Nephron progenitor cell (in vitro differentiated cells): ENCODE results near the gene UBE2E3.

Source experiments
- DNase-seq: peaks from one replicate; pipeline ENCODE4 v3.0.0; 2021
- H3K27ac Mint-ChIP-seq: 2 replicates; pipeline ENCODE4 v1.8.0; 2021; ENCODE audit warnings: mild to moderate bottlenecking, moderate library complexity, mixed read lengths
- H3K27me3 Mint-ChIP-seq: 2 replicates; pipeline ENCODE4 v1.8.0; 2021; ENCODE audit warnings: mild to moderate bottlenecking, low read depth, mixed read lengths; ENCODE audit not compliant: poor library complexity
- H3K36me3 Mint-ChIP-seq: 2 replicates; pipeline ENCODE4 v1.8.0; 2021; ENCODE audit warnings: low read depth, mixed read lengths
- H3K4me1 Mint-ChIP-seq: 2 replicates; pipeline ENCODE4 v1.8.0; 2021; ENCODE audit warnings: mixed read lengths
- H3K4me3 Mint-ChIP-seq: 2 replicates; pipeline ENCODE4 v1.8.0; 2021; ENCODE audit warnings: mild to moderate bottlenecking, moderate library complexity, mixed read lengths
- H3K9me3 Mint-ChIP-seq: 2 replicates; pipeline ENCODE4 v1.8.0; 2021; ENCODE audit warnings: mild to moderate bottlenecking, moderate library complexity, mixed read lengths
- CTCF ChIP-seq: fragments of 200-600 bp; sonication (generic); IDR thresholded peaks from 2 replicates; pipeline ENCODE4 v1.5.0; 2021; ENCODE audit warnings: antibody characterized with exemption

UBE2E3 gene

GRCh38 chr2:181005326-181005655 is 24.9 kb downstream of the UBE2E3 start:
- no peak for TF ChIP-seq CTCF
- Mint-ChIP-seq H3K4me3 (no peak overlapping the region), H3K36me3 (peaks cover 23% of the 10 kb centered on the region), H3K27me3 (no peaks in the 10 kb centered on the region), H3K27ac (no peak overlapping the region), H3K4me1 (peaks cover 15% of the 10 kb centered on the region), H3K9me3 (no peaks in the 10 kb centered on the region)
- DNase-seq: no peak

- Mint-ChIP-seq H3K36me3 (peaks cover 23% of the 10 kb centered on the region), H3K27ac (peak overlapping the region; percentile 69)
These were observed 25.4 kb downstream of the UBE2E3 start for GRCh38 chr2:181005809-181006208.

GRCh38 chr2:181007086-181007837 is 26.9 kb downstream of the UBE2E3 start:
- H3K27me3 Mint-ChIP-seq: no peaks in the 10 kb centered on the region
- H3K4me3 Mint-ChIP-seq: no peak overlapping the region
- H3K27ac Mint-ChIP-seq: no peak overlapping the region
- DNase-seq: no peak
- peaks cover 7% of the 10 kb centered on the region for H3K4me1 Mint-ChIP-seq
- TF ChIP-seq CTCF: no peak
- no peaks in the 10 kb centered on the region for H3K9me3 Mint-ChIP-seq
- peaks cover 14% of the 10 kb centered on the region for H3K36me3 Mint-ChIP-seq

More at GRCh38 chr2:181005809-181006208, 25.4 kb downstream of the UBE2E3 start:
- DNase-seq: no peak
- Mint-ChIP-seq H3K27me3 (no peaks in the 10 kb centered on the region), H3K9me3 (no peaks in the 10 kb centered on the region), H3K4me1 (peaks cover 15% of the 10 kb centered on the region), H3K4me3 (no peak overlapping the region)
- TF ChIP-seq CTCF: no peak

GRCh38 chr2:181008407-181008806 is 28.0 kb downstream of the UBE2E3 start:
- Mint-ChIP-seq H3K9me3 (no peaks in the 10 kb centered on the region), H3K27ac (peak overlapping the region; percentile 96), H3K27me3 (no peaks in the 10 kb centered on the region), H3K36me3 (peaks cover 8% of the 10 kb centered on the region), H3K4me3 (no peak overlapping the region), H3K4me1 (peaks cover 9% of the 10 kb centered on the region)
- no peak for TF ChIP-seq CTCF
- DNase-seq: peak; percentile 2

GRCh38 chr2:181021199-181021789 is 40.9 kb downstream of the UBE2E3 start:
- no peak overlapping the region for H3K27ac Mint-ChIP-seq
- DNase-seq: no peak
- peaks cover 16% of the 10 kb centered on the region for H3K9me3 Mint-ChIP-seq
- no peak for TF ChIP-seq CTCF
- no peaks in the 10 kb centered on the region for H3K27me3 Mint-ChIP-seq
- no peak overlapping the region for H3K4me3 Mint-ChIP-seq
- peaks cover 6% of the 10 kb centered on the region for H3K4me1 Mint-ChIP-seq
- peaks cover 27% of the 10 kb centered on the region for H3K36me3 Mint-ChIP-seq

- Mint-ChIP-seq H3K4me1 (no peaks in the 10 kb centered on the region), H3K27me3 (no peaks in the 10 kb centered on the region), H3K36me3 (peaks cover 22% of the 10 kb centered on the region), H3K27ac (peak overlapping the region; percentile 48), H3K4me3 (no peak overlapping the region), H3K9me3 (peaks cover 16% of the 10 kb centered on the region)
- TF ChIP-seq CTCF: no peak
- DNase-seq: no peak
These were observed 42.2 kb downstream of the UBE2E3 start for GRCh38 chr2:181022652-181023051.
